ENCODE data around the gene TUBB1. TPM values are rescaled to one million over a fixed set of nuclear protein-coding genes. Genes with fewer than 3 reads are reported as not detected.
A peak's percentile ranks its signal among the peaks of the same experiment; 100 is the strongest.
"Not testable (repeated sequence)": the region's sequence is repeated elsewhere in the genome, so short reads cannot be mapped to it uniquely, and the experiment has no call there.

TUBB1 gene
- total RNA-seq, 6 experiments from 2014 or later: 0.06 to 1.5 (median 0.31) TPM; not detected in 1

DNA sequence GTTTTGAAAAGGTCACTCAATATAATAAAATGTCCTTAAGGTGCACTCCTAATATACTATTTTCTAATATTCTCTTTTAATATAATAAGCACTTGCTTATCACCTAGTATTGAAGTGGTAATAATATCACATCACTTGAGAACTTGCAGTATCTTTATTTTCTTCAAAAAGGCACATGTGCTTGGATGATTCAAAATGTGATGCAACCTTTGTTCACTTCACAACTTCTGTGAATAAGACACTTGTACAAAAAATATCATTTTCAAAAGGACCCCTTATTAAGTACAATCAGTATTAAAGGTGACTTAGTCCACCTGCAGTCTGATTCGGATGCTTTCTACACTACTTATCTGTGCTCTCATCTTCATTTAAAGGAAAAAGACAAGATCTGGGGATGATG is 20.0 kb downstream of the TUBB1 start:
- peaks cover 0 to 28% (median 7%) of the 10 kb centered on the region in 4 donors for H3K4me1 ChIP-seq
- 50% methylated on average over 1 of the region's 1 CpG for WGBS (ENCODE audit: insufficient coverage, low coverage, low lambda C conversion rate, missing lambda C conversion rate)
- no peaks in the 10 kb centered on the region for H3K9me3 ChIP-seq
- intact Hi-C loops (cut with DNase I): no loop called here
- H3K36me3 ChIP-seq: peaks cover 15 to 40% (median 24%) of the 10 kb centered on the region in 4 donors
- no peak overlapping the region for H3K27ac ChIP-seq
- no peak overlapping the region for H3K4me3 ChIP-seq
- DNase-seq (no peak), ATAC-seq (no peak)
- TF ChIP-seq, protein P1, sequence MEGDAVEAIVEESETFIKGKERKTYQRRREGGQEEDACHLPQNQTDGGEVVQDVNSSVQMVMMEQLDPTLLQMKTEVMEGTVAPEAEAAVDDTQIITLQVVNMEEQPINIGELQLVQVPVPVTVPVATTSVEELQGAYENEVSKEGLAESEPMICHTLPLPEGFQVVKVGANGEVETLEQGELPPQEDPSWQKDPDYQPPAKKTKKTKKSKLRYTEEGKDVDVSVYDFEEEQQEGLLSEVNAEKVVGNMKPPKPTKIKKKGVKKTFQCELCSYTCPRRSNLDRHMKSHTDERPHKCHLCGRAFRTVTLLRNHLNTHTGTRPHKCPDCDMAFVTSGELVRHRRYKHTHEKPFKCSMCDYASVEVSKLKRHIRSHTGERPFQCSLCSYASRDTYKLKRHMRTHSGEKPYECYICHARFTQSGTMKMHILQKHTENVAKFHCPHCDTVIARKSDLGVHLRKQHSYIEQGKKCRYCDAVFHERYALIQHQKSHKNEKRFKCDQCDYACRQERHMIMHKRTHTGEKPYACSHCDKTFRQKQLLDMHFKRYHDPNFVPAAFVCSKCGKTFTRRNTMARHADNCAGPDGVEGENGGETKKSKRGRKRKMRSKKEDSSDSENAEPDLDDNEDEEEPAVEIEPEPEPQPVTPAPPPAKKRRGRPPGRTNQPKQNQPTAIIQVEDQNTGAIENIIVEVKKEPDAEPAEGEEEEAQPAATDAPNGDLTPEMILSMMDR (IDR thresholded peaks at IDR 0.05): no peak
- no peak for TF ChIP-seq POLR2A (IDR thresholded peaks at IDR 0.05)
- no peaks in the 10 kb centered on the region for H3K27me3 ChIP-seq

DNA sequence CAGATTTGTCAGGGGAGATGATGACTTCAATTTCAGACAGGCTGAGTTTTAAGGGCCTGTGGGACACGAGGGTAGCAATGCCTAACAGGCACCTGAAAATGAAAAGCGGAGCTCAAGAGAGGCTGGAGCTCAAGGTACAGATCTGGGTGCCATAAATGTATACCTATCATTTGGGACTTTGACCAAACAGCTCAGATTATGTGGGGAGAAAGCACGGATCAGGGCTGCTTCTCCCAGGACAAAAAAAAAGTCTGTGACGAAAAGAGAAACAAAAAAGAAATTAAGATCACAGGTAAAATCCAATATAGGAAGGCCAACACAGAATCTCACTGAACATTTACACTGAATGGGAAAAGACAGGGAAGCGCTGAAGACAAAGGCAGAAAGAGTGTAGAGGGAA is 21.4 kb downstream of the TUBB1 start:
- H3K4me3 ChIP-seq: no peak overlapping the region
- WGBS (ENCODE audit: insufficient coverage, low coverage, low lambda C conversion rate, missing lambda C conversion rate): 86% methylated on average over 5 of the region's 5 CpGs
- no peaks in the 10 kb centered on the region for H3K27me3 ChIP-seq
- no peak overlapping the region for H3K27ac ChIP-seq
- peaks cover 14 to 26% (median 20%) of the 10 kb centered on the region in 4 donors for H3K36me3 ChIP-seq
- no peaks in the 10 kb centered on the region for H3K9me3 ChIP-seq
- ATAC-seq (no peak), DNase-seq (no peak)
- H3K4me1 ChIP-seq: peaks cover 0 to 28% (median 7%) of the 10 kb centered on the region in 4 donors
- intact Hi-C loops (cut with DNase I): loop anchor here (10.0 kb wide), 2 partner anchors 146 to 156 kb away; no protein-coding TSS in a partner anchor
- TF ChIP-seq POLR2A (IDR thresholded peaks at IDR 0.05): no peak
- TF ChIP-seq, protein P1 (IDR thresholded peaks at IDR 0.05): no peak

DNA sequence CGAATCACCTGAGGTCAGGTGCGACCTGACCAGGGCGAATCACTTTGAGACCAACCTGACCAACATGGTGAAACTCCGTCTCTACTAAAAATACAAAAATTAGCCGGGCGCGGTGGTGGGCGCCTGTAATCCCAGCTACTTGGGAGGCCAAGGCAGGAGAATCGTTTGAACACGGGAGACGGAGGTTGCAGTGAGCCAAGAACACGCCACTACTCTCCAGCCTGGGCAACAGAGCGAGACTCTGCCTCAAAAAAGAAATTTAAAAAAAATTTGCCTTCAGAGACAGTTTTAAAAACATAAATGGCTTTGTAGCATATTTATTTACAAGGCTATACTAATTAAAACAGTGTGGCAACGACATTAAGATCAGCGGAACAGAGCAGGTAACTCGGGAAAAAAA is 22.3 kb downstream of the TUBB1 start:
- WGBS (ENCODE audit: insufficient coverage, low coverage, low lambda C conversion rate, missing lambda C conversion rate): 86% methylated on average over 16 of the region's 16 CpGs
- Histone ChIP-seq H3K36me3 (peaks cover 7 to 18% (median 13%) of the 10 kb centered on the region in 4 donors), H3K4me1 (peaks cover 0 to 28% (median 7%) of the 10 kb centered on the region in 4 donors), H3K4me3 (peak overlapping the region; percentile 78 to 96 (median 93))
- H3K27ac ChIP-seq, H3K9me3 ChIP-seq, ATAC-seq, DNase-seq, H3K27me3 ChIP-seq: not testable (repeated sequence)
- intact Hi-C loops (cut with DNase I): loop anchor here (10.0 kb wide), 2 partner anchors 147 to 157 kb away; no protein-coding TSS in a partner anchor

DNA sequence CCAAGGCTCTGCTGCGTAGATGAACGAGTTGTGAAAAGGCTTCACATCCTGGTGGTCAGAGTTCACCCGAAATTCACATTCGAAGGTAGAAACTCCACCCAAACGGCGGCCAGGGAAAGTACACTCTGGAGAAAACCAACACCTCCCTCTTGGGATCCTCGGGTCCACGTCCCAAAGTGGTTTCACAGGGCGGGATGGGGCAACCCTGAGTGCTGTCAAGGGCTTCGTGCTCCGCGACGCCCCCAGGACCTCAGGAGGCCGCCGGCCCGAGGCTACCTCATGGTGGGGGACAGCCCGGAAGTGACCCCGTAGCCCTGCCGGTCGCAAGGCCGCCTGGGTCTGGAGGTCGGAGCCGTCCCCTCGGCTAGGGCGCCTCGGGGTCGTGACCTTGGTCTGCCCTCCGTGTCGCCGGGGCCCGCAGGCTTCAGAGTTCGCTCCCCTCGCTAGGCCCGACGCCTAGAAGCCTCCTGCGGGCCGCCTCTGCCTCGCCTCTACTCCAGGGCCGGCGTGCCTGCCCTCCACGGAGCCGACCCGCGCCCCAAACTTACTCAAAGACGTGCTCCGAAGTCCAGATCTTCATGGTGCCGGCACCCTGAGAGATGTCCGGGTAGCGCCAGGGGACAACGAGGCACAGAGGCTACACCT is 23.0 kb downstream of the TUBB1 start, which contains the start of gene PRELID3B:
TSS of gene PRELID3B (minus strand) at position 636 of the 645 bp plus-strand sequence. CDS start at position 580, 56 bp downstream.
- WGBS (ENCODE audit: insufficient coverage, low coverage, low lambda C conversion rate, missing lambda C conversion rate): no CpG with 5 or more reads among the region's 50 CpGs
- ATAC-seq: peak; percentile 47 to 56 (median 50)
- intact Hi-C loops (cut with DNase I): loop anchor here (10.0 kb wide), 2 partner anchors 147 to 157 kb away; no protein-coding TSS in a partner anchor
- peaks cover 0 to 28% (median 7%) of the 10 kb centered on the region in 4 donors for H3K4me1 ChIP-seq
- peak within 1 kb of the TSS; percentile 63 to 85 (median 76) for H3K27ac ChIP-seq
- H3K9me3 ChIP-seq: no peaks in the 10 kb centered on the region
- peak in 1 of 3 donors; percentile 61 for DNase-seq
- no peaks in the 10 kb centered on the region for H3K27me3 ChIP-seq
- TF ChIP-seq, protein P1 (IDR thresholded peaks at IDR 0.05): no peak
- TF ChIP-seq POLR2A (IDR thresholded peaks at IDR 0.05): peak; percentile 65
- peaks cover 5 to 11% (median 7%) of the 10 kb centered on the region in 4 donors for H3K36me3 ChIP-seq
- H3K4me3 ChIP-seq: peak within 1 kb of the TSS; percentile 78 to 96 (median 93)
